Panc1 (cell line): Measurements from ENCODE around the gene ANKH. TPM values are rescaled to one million over a fixed set of nuclear protein-coding genes. Genes with fewer than 3 reads are reported as not detected.

Experiments used
- ATAC-seq: fragments of 200-7000 bp; cut with Tn5 transposase; 2 replicates; pipeline ENCODE4 v1.9.1; 2020; ENCODE audit warnings: mild to moderate bottlenecking, moderate library complexity
- BruUV-seq: library from RNA; stranded (reverse); fragments of 400-500 nt; replicated peaks from 2 replicates; lab custom pipeline; 2021; lab: Mats Ljungman, UMichigan
- CTCF ChIA-PET: fragments of 300-600 bp; sonication (Branson Sonifier 250); formaldehyde crosslinking; loops from one replicate; lab custom pipeline; 2022; ENCODE audit warnings: antibody characterized with exemption; lab: Charles Lee
- POLR2A ChIA-PET: fragments of 300-600 bp; sonication (Branson Sonifier 250); formaldehyde crosslinking; loops from one replicate; lab custom pipeline; 2022; ENCODE audit warnings: antibody characterized with exemption; lab: Charles Lee
- DNase-seq: peaks from one replicate; pipeline ENCODE4 v3.0.0-alpha.2; 2010; ENCODE audit warnings: low read depth, low spot score
- H3K27ac ChIP-seq: 2 replicates; pipeline ENCODE4 v1.5.1; 2011; ENCODE audit warnings: mild to moderate bottlenecking, low read length, inconsistent platforms
- H3K27me3 ChIP-seq: fragments of 200-500 bp; sonication (Bioruptor generic); 2 replicates; pipeline ENCODE4 v1.6.0; 2014; ENCODE audit warnings: low read length, inconsistent platforms; ENCODE audit not compliant: control insufficient read depth, insufficient read depth
- H3K36me3 ChIP-seq: fragments of 200-500 bp; sonication (Bioruptor generic); 2 replicates; pipeline ENCODE4 v1.5.1; 2014; ENCODE audit warnings: inconsistent platforms, mild to moderate bottlenecking, low read length, moderate library complexity; ENCODE audit not compliant: control insufficient read depth, insufficient read depth
- H3K4me1 ChIP-seq: 2 replicates; pipeline ENCODE4 v1.5.1; 2011; ENCODE audit warnings: inconsistent platforms, mild to moderate bottlenecking, low read length, moderate library complexity; ENCODE audit not compliant: control insufficient read depth, insufficient read depth
- H3K4me3 ChIP-seq, 2 experiments: 2 replicates each; pipeline ENCODE4 v1.5.1; 2011 to 2012; ENCODE audit warnings: low read depth in 2 of 2, low read length in 2 of 2, mild to moderate bottlenecking in 2 of 2, inconsistent platforms in 1 of 2, moderate library complexity in 1 of 2
- H3K9me3 ChIP-seq: fragments of 200-500 bp; sonication (Bioruptor generic); 2 replicates; pipeline ENCODE4 v1.5.1; 2014; ENCODE audit warnings: low read depth, mild to moderate bottlenecking, inconsistent platforms, low read length, moderate library complexity; ENCODE audit not compliant: control insufficient read depth, insufficient read depth
- CTCF ChIP-seq: fragments of 450-650 bp; IDR thresholded peaks from 2 replicates; pipeline ENCODE4 v1.5.1; 2017; ENCODE audit warnings: mild to moderate bottlenecking
- POLR2AphosphoS5 ChIP-seq: IDR thresholded peaks from 2 replicates; pipeline ENCODE4 v1.6.1; 2012; ENCODE audit warnings: mild to moderate bottlenecking, low read depth, low read length, moderate library complexity
- REST ChIP-seq, 2 experiments: IDR thresholded peaks; 2 replicates each; pipeline ENCODE4 v1.6.1; 2011 to 2012; ENCODE audit warnings: low read depth in 2 of 2, control low read depth in 1 of 2, low read length in 1 of 2, mild to moderate bottlenecking in 1 of 2, moderate library complexity in 1 of 2; ENCODE audit not compliant: insufficient read depth in 1 of 2
- SIN3A ChIP-seq: IDR thresholded peaks from 2 replicates; pipeline ENCODE4 v1.6.1; 2012; ENCODE audit warnings: low read depth, mild to moderate bottlenecking, low read length, moderate library complexity, borderline replicate concordance; ENCODE audit not compliant: insufficient read depth
- TCF7L2 ChIP-seq: IDR thresholded peaks from 2 replicates; pipeline ENCODE4 v1.6.1; 2011; ENCODE audit warnings: mild to moderate bottlenecking, low read depth, low read length, inconsistent platforms
- in situ Hi-C: cut with HindIII; loops from 2 replicates; pipeline ENCODE4 v1.10.0; 2016; ENCODE audit warnings: low sequenced_read_pairs, low pct_unique_long_range_greater_than_20kb
- intact Hi-C: fragments of 100-400 bp; cut with micrococcal nuclease; formaldehyde crosslinking; loops from one replicate; pipeline ENCODE4 v1.10.0; 2022; ENCODE audit not compliant: unreplicated experiment
- total RNA-seq: library from RNA; stranded (reverse); gene quantifications from one replicate; pipeline ENCODE4 v1.2.1, GENCODE V29; 2021; ENCODE audit not compliant: unreplicated experiment

The ANKH gene
- total RNA-seq, 1 experiment from 2014 or later: 11.2 TPM

- TF ChIP-seq TCF7L2 (no peak), REST (IDR thresholded peaks at IDR 0.05; ENCODE audit: insufficient read depth in 1 of 2, low read depth in 2 of 2, low read length in 1 of 2) (no peak), SIN3A (no peak), POLR2AphosphoS5 (no peak), CTCF (no peak)
- H3K27ac ChIP-seq: no peak overlapping the region
- no peak overlapping the region for H3K4me3 ChIP-seq
- ATAC-seq (no peak), DNase-seq (no peak)
- intact Hi-C loops (no loop called here), in situ Hi-C loops (no loop called here)
- CTCF ChIA-PET: no interaction called here
- no peaks in the 10 kb centered on the region for H3K27me3 ChIP-seq
- H3K4me1 ChIP-seq: no peaks in the 10 kb centered on the region
- POLR2A ChIA-PET: no interaction called here
- no TSS peak for BruUV-seq
- H3K9me3 ChIP-seq: no peaks in the 10 kb centered on the region
- H3K36me3 ChIP-seq: peaks cover 2% of the 10 kb centered on the region
Measured at GRCh38 chr5:14715481-14715880, 156.1 kb downstream of the ANKH start.

GRCh38 chr5:14714706-14715105 lies 156.9 kb downstream of the ANKH start:
- BruUV-seq: no TSS peak
- no peaks in the 10 kb centered on the region for H3K4me1 ChIP-seq
- H3K27me3 ChIP-seq: no peaks in the 10 kb centered on the region
- intact Hi-C loops (no loop called here), in situ Hi-C loops (no loop called here)
- ChIA-PET POLR2A (no interaction called here), CTCF (no interaction called here)
- DNase-seq: no peak
- peaks cover 4% of the 10 kb centered on the region for H3K36me3 ChIP-seq
- no peak overlapping the region for H3K27ac ChIP-seq
- no peaks in the 10 kb centered on the region for H3K9me3 ChIP-seq
- TF ChIP-seq POLR2AphosphoS5 (no peak), TCF7L2 (no peak), CTCF (no peak), SIN3A (no peak), REST (IDR thresholded peaks at IDR 0.05; ENCODE audit: insufficient read depth in 1 of 2, low read depth in 2 of 2, low read length in 1 of 2) (no peak)
- no peak for ATAC-seq
- no peak overlapping the region for H3K4me3 ChIP-seq
